ENCODE results near the gene DEPDC1.

Gene DEPDC1

GRCh38 chr1:68449901-68450300 is 47.0 kb downstream of the DEPDC1 start, which contains the start of gene RPE65:
Gene RPE65, minus strand, starts transcription at chr1:68449954. Its CDS starts 49 bp downstream, at chr1:68449905.
- H2AFZ ChIP-seq (ENCODE audit: low read length), result no peak within 1 kb of the TSS
- H4K20me1 ChIP-seq (ENCODE audit: insufficient read depth, low read length), result no peaks in the 10 kb centered on the region
- no peaks in the 10 kb centered on the region for H3K4me1 ChIP-seq (ENCODE audit: insufficient read depth, low read length, severe bottlenecking)
- no peak within 1 kb of the TSS for H3K27ac ChIP-seq (ENCODE audit: low read depth, low read length, poor library complexity, severe bottlenecking)
- H3K4me2 ChIP-seq (ENCODE audit: low read length), result no peak within 1 kb of the TSS
- no peaks in the 10 kb centered on the region for H3K79me2 ChIP-seq (ENCODE audit: insufficient read depth, low read length)
- no peaks in the 10 kb centered on the region for H3F3A ChIP-seq (ENCODE audit: insufficient read depth, low read length)
- H3K36me3 ChIP-seq (ENCODE audit: insufficient read depth, low read length), result no peaks in the 10 kb centered on the region
- no peaks in the 10 kb centered on the region for H3K9me2 ChIP-seq (ENCODE audit: low read depth, low read length)
- no peak within 1 kb of the TSS for H3K4me3 ChIP-seq (ENCODE audit: low read depth, low read length, poor library complexity, severe bottlenecking)
- no peaks in the 10 kb centered on the region for H3K27me3 ChIP-seq (ENCODE audit: insufficient read depth, low read length)
- no peaks in the 10 kb centered on the region for H3K9me3 ChIP-seq (ENCODE audit: low read length)
- no peak for TF ChIP-seq EZH2 (IDR thresholded peaks at IDR 0.05; ENCODE audit: borderline replicate concordance, low read length)
- TF ChIP-seq, protein P1, sequence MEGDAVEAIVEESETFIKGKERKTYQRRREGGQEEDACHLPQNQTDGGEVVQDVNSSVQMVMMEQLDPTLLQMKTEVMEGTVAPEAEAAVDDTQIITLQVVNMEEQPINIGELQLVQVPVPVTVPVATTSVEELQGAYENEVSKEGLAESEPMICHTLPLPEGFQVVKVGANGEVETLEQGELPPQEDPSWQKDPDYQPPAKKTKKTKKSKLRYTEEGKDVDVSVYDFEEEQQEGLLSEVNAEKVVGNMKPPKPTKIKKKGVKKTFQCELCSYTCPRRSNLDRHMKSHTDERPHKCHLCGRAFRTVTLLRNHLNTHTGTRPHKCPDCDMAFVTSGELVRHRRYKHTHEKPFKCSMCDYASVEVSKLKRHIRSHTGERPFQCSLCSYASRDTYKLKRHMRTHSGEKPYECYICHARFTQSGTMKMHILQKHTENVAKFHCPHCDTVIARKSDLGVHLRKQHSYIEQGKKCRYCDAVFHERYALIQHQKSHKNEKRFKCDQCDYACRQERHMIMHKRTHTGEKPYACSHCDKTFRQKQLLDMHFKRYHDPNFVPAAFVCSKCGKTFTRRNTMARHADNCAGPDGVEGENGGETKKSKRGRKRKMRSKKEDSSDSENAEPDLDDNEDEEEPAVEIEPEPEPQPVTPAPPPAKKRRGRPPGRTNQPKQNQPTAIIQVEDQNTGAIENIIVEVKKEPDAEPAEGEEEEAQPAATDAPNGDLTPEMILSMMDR (IDR thresholded peaks at IDR 0.05; ENCODE audit: low read length), result no peak
- no peak within 1 kb of the TSS for H3K9ac ChIP-seq (ENCODE audit: low read length)

GRCh38 chr1:68448365-68448764 is 48.5 kb downstream of the DEPDC1 start:
- no peaks in the 10 kb centered on the region for H3K4me1 ChIP-seq (ENCODE audit: insufficient read depth, low read length, severe bottlenecking)
- no peak overlapping the region for H3K27ac ChIP-seq (ENCODE audit: low read depth, low read length, poor library complexity, severe bottlenecking)
- H3K9ac ChIP-seq (ENCODE audit: low read length), result no peak overlapping the region
- no peak for TF ChIP-seq EZH2 (IDR thresholded peaks at IDR 0.05; ENCODE audit: borderline replicate concordance, low read length)
- TF ChIP-seq, protein P1 (IDR thresholded peaks at IDR 0.05; ENCODE audit: low read length), result no peak
- no peaks in the 10 kb centered on the region for H3K36me3 ChIP-seq (ENCODE audit: insufficient read depth, low read length)
- H3K9me2 ChIP-seq (ENCODE audit: low read depth, low read length), result no peaks in the 10 kb centered on the region
- no peak overlapping the region for H3K4me2 ChIP-seq (ENCODE audit: low read length)
- H3F3A ChIP-seq (ENCODE audit: insufficient read depth, low read length), result no peaks in the 10 kb centered on the region
- no peak overlapping the region for H2AFZ ChIP-seq (ENCODE audit: low read length)
- H3K27me3 ChIP-seq (ENCODE audit: insufficient read depth, low read length), result no peaks in the 10 kb centered on the region
- H3K4me3 ChIP-seq (ENCODE audit: low read depth, low read length, poor library complexity, severe bottlenecking), result no peak overlapping the region
- no peaks in the 10 kb centered on the region for H4K20me1 ChIP-seq (ENCODE audit: insufficient read depth, low read length)
- no peaks in the 10 kb centered on the region for H3K9me3 ChIP-seq (ENCODE audit: low read length)
- no peaks in the 10 kb centered on the region for H3K79me2 ChIP-seq (ENCODE audit: insufficient read depth, low read length)

- H3K4me1 ChIP-seq (ENCODE audit: insufficient read depth, low read length, severe bottlenecking), result no peaks in the 10 kb centered on the region
- H3K4me2 ChIP-seq (ENCODE audit: low read length), result no peak overlapping the region
- H3K36me3 ChIP-seq (ENCODE audit: insufficient read depth, low read length), result no peaks in the 10 kb centered on the region
- no peaks in the 10 kb centered on the region for H3F3A ChIP-seq (ENCODE audit: insufficient read depth, low read length)
- no peaks in the 10 kb centered on the region for H3K79me2 ChIP-seq (ENCODE audit: insufficient read depth, low read length)
- H4K20me1 ChIP-seq (ENCODE audit: insufficient read depth, low read length), result no peaks in the 10 kb centered on the region
- no peaks in the 10 kb centered on the region for H3K9me3 ChIP-seq (ENCODE audit: low read length)
- TF ChIP-seq, protein P1 (IDR thresholded peaks at IDR 0.05; ENCODE audit: low read length), result no peak
- TF ChIP-seq EZH2 (IDR thresholded peaks at IDR 0.05; ENCODE audit: borderline replicate concordance, low read length), result no peak
- H3K4me3 ChIP-seq (ENCODE audit: low read depth, low read length, poor library complexity, severe bottlenecking), result no peak overlapping the region
- H3K27ac ChIP-seq (ENCODE audit: low read depth, low read length, poor library complexity, severe bottlenecking), result no peak overlapping the region
- no peaks in the 10 kb centered on the region for H3K9me2 ChIP-seq (ENCODE audit: low read depth, low read length)
- no peak overlapping the region for H2AFZ ChIP-seq (ENCODE audit: low read length)
- H3K9ac ChIP-seq (ENCODE audit: low read length), result no peak overlapping the region
- H3K27me3 ChIP-seq (ENCODE audit: insufficient read depth, low read length), result no peaks in the 10 kb centered on the region
Measured at GRCh38 chr1:68445709-68446108, 51.2 kb downstream of the DEPDC1 start.
